Subcutaneous adipose tissue (tissue), 4 donors: ENCODE data around the gene PPM1D. TPM values are rescaled to one million over a fixed set of nuclear protein-coding genes. Genes with fewer than 3 reads are reported as not detected.

Experiments used
- CTCF ChIP-seq: fragments of 450-650 bp; IDR thresholded peaks from one replicate; pipeline ENCODE4 v1.5.1; 2016; ENCODE audit warnings: low read depth, mild to moderate bottlenecking, control low read depth, antibody characterized with exemption, moderate library complexity
- total RNA-seq, 4 donors: library from RNA; depleted of rRNA; stranded (reverse); fragments of >200 nt; gene quantifications; one replicate each; pipeline ENCODE4 v1.1.0, GENCODE V29; 2016

Gene PPM1D
- total RNA-seq, 4 donors from 2014 or later: 12.2 to 16.1 (median 15.4) TPM

- no peak for TF ChIP-seq CTCF
Observed at GRCh38 chr17:60598001-60598736, 1.8 kb upstream of the PPM1D start.

GRCh38 chr17:60599220-60599619 lies 773 bp upstream of the PPM1D start:
- no peak for TF ChIP-seq CTCF

- no peak for TF ChIP-seq CTCF
Observed at GRCh38 chr17:60600490-60601446, 775 bp downstream of the PPM1D start.

GRCh38 chr17:60601447-60602384 lies 1.7 kb downstream of the PPM1D start:
- peak; percentile 87 for TF ChIP-seq CTCF

GRCh38 chr17:60602385-60602742 lies 2.4 kb downstream of the PPM1D start:
- no peak for TF ChIP-seq CTCF

GRCh38 chr17:60602871-60603270 lies 2.9 kb downstream of the PPM1D start:
- no peak for TF ChIP-seq CTCF
